HepG2 (cell line): ENCODE data around the gene CEL. TPM values are rescaled to one million over a fixed set of nuclear protein-coding genes. Genes with fewer than 3 reads are reported as not detected.
A peak's percentile ranks its signal among the peaks of the same experiment; 100 is the strongest.

ENCODE experiments used
- ATAC-seq: fragments of 200-7000 bp; cut with Tn5 transposase; 3 replicates; pipeline ENCODE4 v1.9.1; 2020; ENCODE audit warnings: mild to moderate bottlenecking, moderate library complexity
- BruUV-seq: library from RNA; stranded (reverse); fragments of 400-500 nt; replicated peaks from 2 replicates; lab custom pipeline; 2021; lab: Mats Ljungman, UMichigan
- CTCF ChIA-PET: fragments of 300-600 bp; formaldehyde crosslinking; extraction: SDS; loops from one replicate; lab custom pipeline; 2021; ENCODE audit warnings: low total read pairs, inconsistent platforms, low intra/inter-chr PET ratio; lab: Yijun Ruan, JAX
- POLR2A ChIA-PET: fragments of 350-600 bp; sonication (Branson Sonifier 250); formaldehyde crosslinking; loops from one replicate; lab custom pipeline; 2020; ENCODE audit warnings: antibody characterized with exemption, inconsistent platforms; lab: Yijun Ruan, JAX
- DNase-seq: peaks from one replicate; pipeline ENCODE4 v3.0.0-alpha.2; 2015; ENCODE audit warnings: low spot score
- FAIRE-seq: peaks from 3 replicates; lab custom pipeline; 2011; peaks lifted over from hg19 to GRCh38; lab: Jason Lieb, UNC
- H2AFZ ChIP-seq: one replicate; pipeline ENCODE4 v1.6.1; 2011; ENCODE audit warnings: low read length, inconsistent platforms
- H3K27ac ChIP-seq: fragments of 300-600 bp; 3 replicates; pipeline ENCODE4 v1.8.0; 2011; ENCODE audit warnings: mixed run types, mild to moderate bottlenecking, mixed read lengths, low read length, inconsistent platforms; ENCODE audit not compliant: insufficient read depth; ENCODE audit errors: extremely low read length
- H3K27me3 ChIP-seq, 2 experiments: fragments of 200-600 bp in 1 of 2; 2 replicates in 1 of 2; 3 replicates in 1 of 2; pipeline versions ENCODE4 v1.6.0 to v1.8.0; 2011; ENCODE audit warnings: low read length in 2 of 2, mild to moderate bottlenecking in 2 of 2, moderate library complexity in 2 of 2, inconsistent platforms in 1 of 2; ENCODE audit not compliant: insufficient read depth in 2 of 2, control insufficient read depth in 1 of 2
- H3K36me3 ChIP-seq, 2 experiments: fragments of 200-600 bp in 1 of 2; replicated peaks in 1 of 2; 2 replicates in 1 of 2; 3 replicates in 1 of 2; pipeline versions ENCODE4 v1.5.1 to v1.8.0; 2011; ENCODE audit warnings: low read length in 2 of 2, inconsistent platforms in 1 of 2; ENCODE audit not compliant: insufficient read depth in 2 of 2, control insufficient read depth in 1 of 2
- H3K4me1 ChIP-seq: 2 replicates; pipeline ENCODE4 v1.5.1; 2012; ENCODE audit warnings: low read length, inconsistent platforms; ENCODE audit not compliant: insufficient read depth
- H3K4me2 ChIP-seq: 2 replicates; pipeline ENCODE4 v1.6.0; 2011; ENCODE audit warnings: low read depth, low read length, inconsistent platforms
- H3K4me3 ChIP-seq, 3 experiments: fragments of 200-600 bp in 1 of 3; sonication (generic), shearing (Covaris generic) in 1 of 3; replicated peaks in 1 of 3; 2 replicates each; pipeline ENCODE4 v1.5.1; 2011 to 2016; ENCODE audit warnings: low read length in 3 of 3, inconsistent platforms in 2 of 3, low read depth in 2 of 3, mild to moderate bottlenecking in 2 of 3, control low read depth in 1 of 3, mixed read lengths in 1 of 3; ENCODE audit not compliant: insufficient read depth in 1 of 3
- H3K79me2 ChIP-seq: one replicate; pipeline ENCODE4 v1.6.1; 2011; ENCODE audit warnings: low read length, inconsistent platforms; ENCODE audit not compliant: insufficient read depth
- H3K9ac ChIP-seq: 2 replicates; pipeline ENCODE4 v1.6.0; 2011; ENCODE audit warnings: mild to moderate bottlenecking, low read depth, low read length, inconsistent platforms; ENCODE audit not compliant: insufficient read depth
- H3K9me3 ChIP-seq: 2 replicates; pipeline ENCODE4 v1.5.1; 2012; ENCODE audit warnings: mild to moderate bottlenecking, low read length
- H4K20me1 ChIP-seq: 2 replicates; pipeline ENCODE4 v1.6.0; 2011; ENCODE audit warnings: inconsistent platforms, mild to moderate bottlenecking, low read length, moderate library complexity; ENCODE audit not compliant: insufficient read depth
- CENPBD1 ChIP-seq: sonication (generic); formaldehyde crosslinking; IDR thresholded peaks from 2 replicates; pipeline ENCODE4 v1.8.0; 2022; ENCODE audit warnings: missing genetic modification reagents, low read depth, mild to moderate bottlenecking, borderline replicate concordance
- DNMT1 ChIP-seq: sonication (generic); formaldehyde crosslinking; IDR thresholded peaks from 2 replicates; pipeline ENCODE4 v1.5.1; 2020; ENCODE audit warnings: mild to moderate bottlenecking, missing genetic modification reagents
- E2F2 ChIP-seq: sonication (generic); formaldehyde crosslinking; IDR thresholded peaks from 2 replicates; pipeline ENCODE4 v1.4.0; 2020; ENCODE audit warnings: missing genetic modification reagents, borderline replicate concordance
- FOXA3 ChIP-seq: IDR thresholded peaks from 2 replicates; pipeline ENCODE4 v1.6.1; 2016; ENCODE audit warnings: missing genetic modification reagents, missing compliant biosample characterization
- FOXK1 ChIP-seq: sonication (generic); formaldehyde crosslinking; IDR thresholded peaks from 2 replicates; pipeline ENCODE4 v1.4.0; 2020; ENCODE audit warnings: low read depth, missing genetic modification reagents, borderline replicate concordance
- MAZ ChIP-seq, 2 experiments: sonication (generic) in 1 of 2; formaldehyde crosslinking in 1 of 2; IDR thresholded peaks; 2 replicates each; pipeline versions ENCODE4 v1.5.0 to v1.6.1; 2012 to 2020; ENCODE audit warnings: low read depth in 2 of 2, mild to moderate bottlenecking in 2 of 2, borderline replicate concordance in 1 of 2, improper control_type of control experiment in 1 of 2, low read length in 1 of 2, missing genetic modification reagents in 1 of 2, moderate library complexity in 1 of 2
- MED1 ChIP-seq: sonication (generic); formaldehyde crosslinking; IDR thresholded peaks from 2 replicates; pipeline ENCODE4 v1.4.0; 2020; ENCODE audit warnings: missing genetic modification reagents
- SRSF4 ChIP-seq: fragments of 200-400 bp; formaldehyde crosslinking; IDR thresholded peaks from one replicate; pipeline ENCODE4 v1.6.1; 2018; ENCODE audit warnings: mild to moderate bottlenecking, low read depth, low read length, moderate library complexity; ENCODE audit not compliant: poor library complexity, severe bottlenecking
- STAT5B ChIP-seq: sonication (generic); formaldehyde crosslinking; IDR thresholded peaks from 2 replicates; pipeline ENCODE4 v1.4.0; 2020; ENCODE audit warnings: missing genetic modification reagents
- TFAP4 ChIP-seq: sonication (generic); IDR thresholded peaks from 2 replicates; pipeline ENCODE4 v1.6.1; 2016; ENCODE audit warnings: low read depth, borderline replicate concordance
- ZHX2 ChIP-seq, 2 experiments: sonication (generic) in 1 of 2; formaldehyde crosslinking in 1 of 2; IDR thresholded peaks; 2 replicates each; pipeline versions ENCODE4 v1.6.1 to v1.9.0; 2014 to 2022; ENCODE audit warnings: antibody characterized with exemption in 1 of 2, borderline replicate concordance in 1 of 2, inconsistent platforms in 1 of 2, low read depth in 1 of 2, missing genetic modification reagents in 1 of 2
- ZNF430 ChIP-seq: sonication (generic); formaldehyde crosslinking; IDR thresholded peaks from 2 replicates; pipeline ENCODE4 v1.9.0; 2021; ENCODE audit warnings: mild to moderate bottlenecking, missing genetic modification reagents
- ZNF7 ChIP-seq: IDR thresholded peaks from 2 replicates; pipeline ENCODE4 v1.6.1; 2016; ENCODE audit warnings: missing biosample characterization, missing genetic modification reagents
- ZNF772 ChIP-seq: sonication (generic); formaldehyde crosslinking; IDR thresholded peaks from 2 replicates; pipeline ENCODE4 v1.5.0; 2020; ENCODE audit warnings: mild to moderate bottlenecking, missing genetic modification reagents
- WGBS: methylation state at CpG from one replicate; pipeline ENCODE4 v1.1.6; 2017; ENCODE audit warnings: low lambda C conversion rate; 5-methylcytosine and 5-hydroxymethylcytosine counted together
- in situ Hi-C: cut with HindIII; loops from 2 replicates; pipeline ENCODE4 v1.10.0; 2017; ENCODE audit warnings: low pct_unique_long_range_greater_than_20kb; ENCODE audit not compliant: extremely low pct_ligation_motif_present
- intact Hi-C: fragments of 100-400 bp; cut with micrococcal nuclease; formaldehyde crosslinking; loops from one replicate; pipeline ENCODE4 v1.10.0; 2022; ENCODE audit not compliant: unreplicated experiment
- polyA plus RNA-seq, 8 experiments: library from polyadenylated mRNA; depleted of rRNA in 3 of 8; stranded (reverse) in 7 of 8; unstranded in 1 of 8; fragments of >200 nt; fragmentation: Illumina TruSeq in 4 of 8; extraction: Trizol in 4 of 8; gene quantifications; 2 replicates each; pipeline versions ENCODE4 v1.2.1 to v1.2.3, GENCODE V29; 2011 to 2016; ENCODE audit warnings: low read depth in 4 of 8, missing spikeins in 1 of 8, mixed read lengths in 1 of 8; ENCODE audit not compliant: insufficient read depth in 1 of 8
- total RNA-seq, 5 experiments: library from RNA; depleted of rRNA; stranded (reverse); fragments of >200 nt; fragmentation: Illumina TruSeq; extraction: Trizol; gene quantifications; 2 replicates each; pipeline ENCODE4 v1.2.3, GENCODE V29; 2016; ENCODE audit warnings: low read depth in 1 of 5

Gene CEL
- total and polyA plus RNA-seq, 2 of the 13 experiments (the other 11 are each of a cell fraction or from before 2014, with no cell fraction given): 0.63 to 1.5 TPM

- no peaks in the 10 kb centered on the region for H3K27me3 ChIP-seq
- peak overlapping the region; percentile 61 for H3K27ac ChIP-seq
- peak overlapping the region; percentile 67 to 83 (median 81) for H3K4me3 ChIP-seq
- intact Hi-C loops: no loop called here
- DNase-seq: no peak
- H3K4me2 ChIP-seq: peak overlapping the region; percentile 98
- peaks cover 9% of the 10 kb centered on the region; the same call in 1 of the 2 replicates for H4K20me1 ChIP-seq
- ChIA-PET CTCF (no interaction called here), POLR2A (interaction anchor here (1.2 kb wide), 1 partner anchor 28 kb away, joined by 4 read pairs; no protein-coding TSS in a partner anchor)
- 0% methylated on average over 5 of the region's 66 CpGs for WGBS
- peak overlapping the region; percentile 82 for H3K9ac ChIP-seq
- ATAC-seq: peak; percentile 27
- FAIRE-seq: no peak
- no peaks in the 10 kb centered on the region for H3K9me3 ChIP-seq
- H3K36me3 ChIP-seq: no peaks in the 10 kb centered on the region; a peak in 1 of 5 replicates
- no peaks in the 10 kb centered on the region for H3K79me2 ChIP-seq
- peaks cover 47% of the 10 kb centered on the region for H3K4me1 ChIP-seq
- in situ Hi-C loops: no loop called here
- BruUV-seq: no TSS peak
- no peak overlapping the region for H2AFZ ChIP-seq
- TF ChIP-seq FOXK1 (CRISPR knock-in tag) (peak; percentile 18; the same call in 1 of the 2 replicates), SRSF4 (no peak), ZNF7 (CRISPR knock-in tag) (no peak), ZNF772 (CRISPR knock-in tag) (peak; percentile 31; the same call in 1 of the 2 replicates), E2F2 (CRISPR knock-in tag) (no peak), ZNF430 (CRISPR knock-in tag) (0 out of 2 replicates have a peak, but pooled peaks have one; percentile 38), MED1 (CRISPR knock-in tag) (no peak), ZHX2 (IDR thresholded peaks at IDR 0.05; ENCODE audit: low read depth) (no peak), ZHX2 (CRISPR knock-in tag; IDR thresholded peaks at IDR 0.05; ENCODE audit: borderline replicate concordance) (0 out of 2 replicates have a peak, but pooled peaks have one; percentile 25), MAZ (IDR thresholded peaks at IDR 0.05; ENCODE audit: borderline replicate concordance, low read depth, low read length) (no peak), MAZ (CRISPR knock-in tag; IDR thresholded peaks at IDR 0.05; ENCODE audit: low read depth) (peak; percentile 59), FOXA3 (CRISPR knock-in tag) (peak; percentile 47; the same call in 1 of the 2 replicates), STAT5B (no peak), DNMT1 (no peak), TFAP4 (no peak), CENPBD1 (CRISPR knock-in tag) (no peak)
Observed at GRCh38 chr9:133120501-133121197, 58.9 kb downstream of the CEL start.
